ENCODE results near the gene OTP. TPM values are rescaled to one million over a fixed set of nuclear protein-coding genes. Genes with fewer than 3 reads are reported as not detected.

OTP gene
- polyA plus RNA-seq, 3 donors: not detected

DNA sequence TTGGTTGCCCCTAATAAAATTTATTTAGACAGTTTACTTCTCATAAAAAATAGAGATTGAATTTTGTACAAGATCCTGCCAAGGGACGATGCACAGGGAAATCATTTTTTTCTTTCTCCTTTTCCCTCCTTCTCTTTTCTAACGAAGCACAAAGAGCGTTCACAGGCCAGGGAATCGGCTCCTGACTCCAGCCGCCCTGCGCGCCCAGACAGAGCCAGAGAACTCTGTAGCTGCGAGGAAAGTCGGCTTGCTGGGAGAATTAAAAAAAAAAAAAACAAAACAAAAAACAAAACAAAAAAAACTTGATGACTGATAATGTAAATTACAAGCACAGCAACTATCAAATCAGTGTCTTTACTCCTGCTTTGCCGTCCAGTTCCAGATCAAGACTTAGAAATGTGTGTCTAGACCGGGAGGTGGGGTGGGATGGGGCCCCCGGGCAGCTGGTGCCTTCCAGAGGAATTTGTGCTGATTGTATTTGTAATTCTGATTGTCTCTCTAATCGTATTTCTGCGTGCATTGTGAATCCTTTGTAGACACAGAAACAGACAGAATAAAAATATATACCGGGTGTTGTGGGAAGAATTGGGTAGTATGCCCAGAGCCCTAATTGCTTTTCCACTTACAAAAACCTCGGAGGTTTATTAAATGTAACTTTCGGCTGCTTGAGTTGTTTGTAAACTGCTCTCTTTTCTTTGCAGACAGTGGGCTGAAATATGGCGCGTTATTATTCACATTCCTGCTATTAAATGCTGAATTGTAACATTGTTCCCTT lies 3.6 kb upstream of the OTP start:
- no peak for DNase-seq (ENCODE audit: extremely low read depth in 1 of 11, low read depth in 9 of 11, low spot score in 4 of 11)

GRCh38 chr5:77641397-77641943 lies 3.0 kb upstream of the OTP start:
- DNase-seq (ENCODE audit: extremely low read depth in 1 of 11, low read depth in 9 of 11, low spot score in 4 of 11): no peak

DNA sequence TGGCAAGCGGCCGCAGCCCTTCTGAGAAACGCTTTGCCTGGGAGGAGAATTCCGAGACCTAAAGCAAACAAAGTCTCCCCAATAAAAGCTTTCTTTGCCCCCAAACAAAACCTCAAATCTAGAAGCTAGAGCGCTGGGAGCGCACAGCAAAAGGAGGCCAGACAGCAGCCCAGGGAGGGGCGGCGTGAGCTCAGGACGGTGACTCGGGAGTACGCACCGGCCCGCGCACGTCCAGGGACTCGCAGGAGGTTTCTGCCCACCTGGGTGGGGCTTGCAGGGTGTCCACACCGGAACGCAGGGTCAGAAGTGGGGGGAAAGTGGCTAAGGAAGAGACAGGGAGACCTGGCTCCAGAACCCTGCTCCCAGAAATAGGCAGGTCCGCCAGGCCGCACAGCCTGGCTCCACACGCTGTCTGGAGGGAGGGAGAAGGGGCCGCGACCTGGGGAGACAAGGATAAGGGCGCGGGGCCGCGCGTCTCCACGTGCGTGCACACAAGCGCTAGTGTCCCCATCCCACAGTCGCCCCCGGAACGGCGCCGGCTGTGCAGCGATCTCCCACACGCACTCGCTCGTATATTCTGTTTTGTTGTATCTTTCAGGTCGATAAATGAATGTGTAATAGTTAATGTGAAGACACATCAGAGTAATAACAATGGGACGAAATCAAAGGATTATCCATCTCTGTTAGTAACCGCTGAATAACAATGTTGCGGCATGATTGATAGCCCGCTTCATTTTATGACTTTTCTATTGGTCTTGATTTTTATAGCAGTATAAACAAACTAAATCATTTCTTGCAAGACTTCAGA lies 2.3 kb upstream of the OTP start:
- DNase-seq (ENCODE audit: extremely low read depth in 1 of 11, low read depth in 9 of 11, low spot score in 4 of 11): no peak

DNA sequence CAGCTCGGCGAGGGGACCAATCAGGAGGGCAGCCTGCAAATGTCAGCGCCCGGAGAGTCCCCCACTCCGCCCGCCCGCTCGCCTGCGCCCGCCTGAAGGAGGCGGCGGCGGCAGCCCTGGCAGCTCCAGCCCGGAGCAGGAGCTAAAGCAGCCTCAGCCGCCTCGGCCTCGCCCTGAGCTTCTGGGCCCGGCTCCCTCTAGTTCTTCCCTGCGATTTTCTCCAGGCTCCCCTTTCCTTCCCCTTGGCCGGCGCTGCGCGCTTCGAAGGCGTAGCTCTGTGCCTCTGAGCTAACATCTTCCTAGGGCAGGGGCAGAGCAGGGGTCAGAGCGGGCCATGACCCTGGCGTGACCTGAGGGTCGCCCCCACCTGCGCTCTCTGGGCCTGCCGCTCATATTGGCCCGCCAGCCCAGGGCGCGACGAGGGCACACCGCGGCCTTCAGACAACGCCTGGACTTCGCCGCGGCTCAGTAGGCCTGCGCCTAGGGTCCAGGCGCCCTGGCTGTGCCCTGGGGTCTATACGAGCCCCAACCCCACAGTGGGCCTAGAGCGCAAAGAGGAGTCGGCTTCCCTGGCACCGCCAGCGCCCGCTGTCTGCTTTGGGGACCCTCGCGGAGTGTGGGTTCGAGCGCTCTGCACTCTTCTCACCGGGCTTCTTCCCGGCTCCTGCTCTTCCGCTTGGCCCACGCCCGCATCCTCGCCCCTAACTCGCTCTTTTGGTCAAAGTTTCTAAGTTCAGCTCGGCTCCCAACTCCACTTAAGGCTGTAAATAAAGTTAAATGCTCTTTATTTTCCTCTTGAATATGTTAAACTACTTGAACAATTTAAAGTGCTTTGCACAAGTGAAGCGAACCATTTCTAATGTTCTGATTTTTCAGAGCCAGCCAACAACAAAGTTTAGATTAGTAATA lies 504 bp upstream of the OTP start:
- DNase-seq (ENCODE audit: extremely low read depth in 1 of 11, low read depth in 9 of 11, low spot score in 4 of 11): no peak

DNA sequence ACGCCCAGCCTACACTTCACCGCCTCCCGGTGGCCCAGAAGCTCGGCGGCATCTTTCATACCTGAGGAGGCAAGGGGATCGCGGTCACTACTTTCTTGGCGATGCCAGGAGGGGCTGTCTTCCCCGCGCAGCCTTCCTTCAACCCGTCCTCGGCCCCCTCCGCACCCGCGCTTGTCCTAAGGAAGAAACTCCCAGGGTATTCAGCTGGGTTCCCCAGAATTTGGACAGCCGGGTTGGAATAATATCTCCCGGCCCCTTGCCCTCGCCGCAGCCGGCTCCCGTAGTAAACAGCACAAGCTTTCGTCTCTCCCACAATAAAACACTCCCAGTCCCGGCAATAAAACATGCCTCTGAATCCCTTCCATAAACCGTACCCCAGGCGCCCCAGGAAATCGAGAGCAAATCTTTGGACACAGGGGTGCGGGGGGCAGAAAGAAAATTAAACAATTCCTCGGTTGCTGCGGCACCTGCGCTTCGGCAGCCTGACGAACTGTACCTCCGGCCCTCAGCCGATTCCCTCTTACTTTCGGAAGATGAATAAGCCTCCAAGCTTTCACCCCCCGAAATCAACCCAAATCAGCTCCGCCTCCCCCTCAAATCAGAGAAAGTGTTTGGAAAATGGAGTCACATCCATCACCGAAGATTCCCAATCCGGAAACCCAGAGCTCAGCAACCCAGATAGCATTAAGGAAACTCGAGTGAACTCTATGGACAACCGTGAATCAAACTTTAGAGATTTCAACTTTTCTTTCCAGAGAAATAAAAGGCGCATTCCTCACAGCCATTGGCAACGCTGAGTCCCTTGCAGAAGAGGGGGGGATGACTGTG lies 1.1 kb downstream of the OTP start:
- DNase-seq (ENCODE audit: extremely low read depth in 1 of 11, low read depth in 9 of 11, low spot score in 4 of 11): no peak

- no peak for DNase-seq (ENCODE audit: extremely low read depth in 1 of 11, low read depth in 9 of 11, low spot score in 4 of 11)
These were observed 1.8 kb downstream of the OTP start for GRCh38 chr5:77636641-77637169.

GRCh38 chr5:77635917-77636640 lies 2.4 kb downstream of the OTP start:
- no peak for DNase-seq (ENCODE audit: extremely low read depth in 1 of 11, low read depth in 9 of 11, low spot score in 4 of 11)

DNA sequence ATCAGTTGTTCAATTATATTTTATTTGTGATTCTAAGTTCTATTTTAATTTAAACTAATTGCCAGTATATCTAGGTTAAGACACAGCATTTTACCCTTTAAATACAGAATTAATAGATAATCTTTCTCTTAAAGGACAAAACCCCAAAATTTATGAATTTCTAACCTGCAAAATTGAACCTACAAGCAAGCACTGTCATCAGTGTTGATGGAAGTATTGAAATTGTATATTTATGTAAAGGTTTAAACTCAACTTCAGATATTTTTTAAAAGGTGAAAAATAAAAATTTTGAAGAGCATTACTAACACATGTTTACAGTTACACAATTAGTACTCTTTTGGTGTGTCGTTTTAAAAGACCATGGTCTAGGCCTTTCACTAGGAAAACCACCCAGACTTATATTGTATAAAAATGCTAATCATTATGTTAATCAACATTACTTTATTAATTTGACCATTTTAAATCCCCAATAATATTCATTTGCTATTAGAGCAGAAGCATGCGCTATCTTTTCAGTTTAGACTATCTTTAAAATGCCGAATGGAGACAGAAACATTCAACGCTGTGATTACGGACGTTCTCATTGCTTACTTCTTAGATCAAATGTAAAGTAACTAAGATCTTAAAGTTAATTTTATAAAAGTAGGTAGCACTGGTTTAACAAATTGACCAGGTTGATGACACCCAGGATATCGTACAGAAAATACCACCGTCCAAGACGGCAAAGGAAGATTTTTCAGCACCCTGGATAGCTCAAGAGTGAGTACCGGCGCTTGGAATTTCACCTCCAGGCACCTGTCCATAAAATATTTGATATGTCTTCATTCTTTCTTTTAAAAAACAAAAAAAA lies 3.2 kb downstream of the OTP start:
- no peak for DNase-seq (ENCODE audit: extremely low read depth in 1 of 11, low read depth in 9 of 11, low spot score in 4 of 11)

GRCh38 chr5:77633709-77634108 lies 4.8 kb downstream of the OTP start:
- DNase-seq (ENCODE audit: extremely low read depth in 1 of 11, low read depth in 9 of 11, low spot score in 4 of 11): no peak

DNA sequence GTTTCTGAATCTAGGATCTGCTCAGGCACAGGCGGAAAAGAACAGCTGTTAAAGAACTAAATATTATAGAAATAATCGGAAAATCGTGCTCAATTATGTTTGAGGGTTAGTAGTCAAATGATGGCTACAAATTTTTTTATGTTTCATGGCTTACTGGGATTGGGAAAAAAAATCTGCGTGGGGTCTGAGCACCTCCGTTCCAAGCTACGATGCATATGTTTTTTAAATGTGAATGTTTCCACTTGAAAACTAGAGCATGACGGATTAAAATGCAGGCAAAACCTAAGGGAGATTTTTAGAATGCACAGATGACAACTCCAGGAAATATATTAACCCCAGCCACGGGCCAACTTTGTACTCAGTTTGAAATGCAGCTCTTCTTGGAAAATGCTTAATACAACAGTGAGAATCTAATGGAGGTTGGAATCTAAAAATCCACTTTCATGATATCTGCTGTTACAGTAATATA lies 5.3 kb downstream of the OTP start:
- DNase-seq (ENCODE audit: extremely low read depth in 1 of 11, low read depth in 9 of 11, low spot score in 4 of 11): no peak

DNA sequence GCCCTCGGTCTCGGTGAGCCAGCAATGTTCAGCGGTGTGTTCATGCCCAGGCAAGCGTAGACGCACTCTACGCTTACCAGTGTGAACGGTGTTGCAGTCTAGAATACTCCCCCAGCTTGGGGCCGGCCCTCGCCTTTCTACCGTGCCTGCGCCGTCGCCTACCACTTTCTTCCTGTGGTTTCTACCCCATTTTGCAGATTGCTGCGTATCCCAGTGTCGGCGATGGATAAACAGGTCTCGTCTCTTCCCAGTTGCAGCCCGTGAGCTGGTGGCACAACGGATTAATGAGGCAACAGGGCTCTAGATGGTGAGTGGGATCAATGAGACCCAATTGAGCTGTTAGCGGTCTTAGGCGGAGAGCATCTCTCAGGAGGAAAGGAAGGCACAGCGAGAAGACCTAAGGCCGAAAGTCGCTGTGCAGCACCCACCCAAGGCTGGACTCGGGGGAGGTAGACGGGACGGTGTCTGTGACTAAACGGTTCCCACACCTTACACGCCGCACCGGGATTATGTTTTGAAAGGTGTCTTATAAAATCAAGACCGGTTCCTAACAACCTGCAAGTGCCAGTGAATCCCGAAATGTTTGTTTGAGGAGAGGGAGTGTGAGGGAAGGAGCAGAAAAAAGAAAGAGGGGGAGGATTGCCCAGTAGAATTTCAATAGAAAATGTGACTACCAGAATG lies 5.8 kb downstream of the OTP start:
- DNase-seq (ENCODE audit: extremely low read depth in 1 of 11, low read depth in 9 of 11, low spot score in 4 of 11): no peak

DNA sequence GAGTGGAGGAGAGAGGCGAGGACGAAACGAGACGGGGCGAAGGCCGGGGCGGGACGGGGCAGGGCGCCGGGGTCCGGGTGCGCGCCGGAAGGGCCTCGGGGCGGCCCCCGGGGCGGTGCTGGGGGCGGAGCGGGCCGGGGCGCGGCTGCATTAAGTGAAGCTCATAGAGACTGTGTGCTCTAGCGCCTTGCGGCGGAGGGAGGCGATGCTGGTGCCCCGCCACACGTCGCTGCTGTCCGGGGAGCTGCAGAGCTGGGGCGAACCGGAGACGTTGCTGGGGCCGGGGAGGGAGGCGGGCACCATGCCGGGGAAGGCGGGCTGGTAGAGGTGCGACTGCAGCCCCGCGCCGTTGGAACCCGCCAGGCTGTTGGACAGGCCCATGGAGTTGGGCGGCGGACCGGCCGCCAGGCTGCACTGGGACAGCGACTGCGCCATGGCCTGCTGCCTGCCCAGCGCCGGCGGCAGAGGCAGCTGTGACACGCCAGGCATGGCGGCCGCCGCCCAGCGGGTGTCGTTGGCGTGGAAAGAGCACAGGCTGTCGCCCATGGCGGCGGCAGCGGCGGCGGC lies 8.3 kb downstream of the OTP start:
- DNase-seq (ENCODE audit: extremely low read depth in 1 of 11, low read depth in 9 of 11, low spot score in 4 of 11): no peak

- DNase-seq (ENCODE audit: extremely low read depth in 1 of 11, low read depth in 9 of 11, low spot score in 4 of 11): no peak
These were observed 8.9 kb downstream of the OTP start for GRCh38 chr5:77629509-77630113.

GRCh38 chr5:77628840-77629508 lies 9.5 kb downstream of the OTP start:
- DNase-seq (ENCODE audit: extremely low read depth in 1 of 11, low read depth in 9 of 11, low spot score in 4 of 11): no peak
